Immature natural killer cell (primary cell): ENCODE results near the gene GDAP1L1. TPM values are rescaled to one million over a fixed set of nuclear protein-coding genes. Genes with fewer than 3 reads are reported as not detected.
A peak's percentile ranks its signal among the peaks of the same experiment; 100 is the strongest.

Experiments used
- DNase-seq, 3 donors: peaks; one replicate each; pipeline ENCODE4 v3.0.0; 2022; ENCODE audit warnings: mixed read lengths in 1 of 3
- H3K27ac Mint-ChIP-seq, 6 donors: one replicate each; pipeline ENCODE4 v1.8.0; 2020; ENCODE audit warnings: mixed read lengths in 6 of 6, mild to moderate bottlenecking in 5 of 6, inconsistent platforms in 4 of 6, moderate library complexity in 3 of 6
- H3K27me3 Mint-ChIP-seq, 3 donors: one replicate each; pipeline ENCODE4 v1.8.0; 2020 to 2021; ENCODE audit warnings: low read depth in 3 of 3, mild to moderate bottlenecking in 3 of 3, mixed read lengths in 3 of 3, moderate library complexity in 3 of 3, inconsistent platforms in 1 of 3
- H3K36me3 Mint-ChIP-seq, 3 donors: one replicate each; pipeline ENCODE4 v1.8.0; 2020; ENCODE audit warnings: mixed read lengths in 3 of 3, inconsistent platforms in 2 of 3, mild to moderate bottlenecking in 2 of 3
- H3K4me1 Mint-ChIP-seq, 2 donors: one replicate each; pipeline ENCODE4 v1.8.0; 2020; ENCODE audit warnings: inconsistent platforms in 2 of 2, mild to moderate bottlenecking in 2 of 2, mixed read lengths in 2 of 2, moderate library complexity in 1 of 2
- H3K4me3 Mint-ChIP-seq, 5 donors: one replicate each; pipeline ENCODE4 v1.8.0; 2020; ENCODE audit warnings: mild to moderate bottlenecking in 5 of 5, mixed read lengths in 5 of 5, inconsistent platforms in 3 of 5, moderate library complexity in 3 of 5
- H3K9me3 Mint-ChIP-seq, 6 donors: one replicate each; pipeline ENCODE4 v1.8.0; 2020; ENCODE audit warnings: mild to moderate bottlenecking in 6 of 6, mixed read lengths in 6 of 6, inconsistent platforms in 4 of 6, moderate library complexity in 3 of 6
- polyA plus RNA-seq, 3 donors: library from polyadenylated mRNA; unstranded; fragments of 300-500 nt; fragmentation: Illumina TruSeq; gene quantifications; one replicate each; pipeline ENCODE4 v1.2.3, GENCODE V29; 2021

The GDAP1L1 gene
- polyA plus RNA-seq, 3 donors from 2014 or later, result not detected

GRCh38 chr20:44247586-44248409 is 690 bp downstream of the GDAP1L1 start:
- peaks cover 7% of the 10 kb centered on the region in 2 donors for H3K4me1 Mint-ChIP-seq
- H3K36me3 Mint-ChIP-seq, result no peaks in the 10 kb centered on the region
- H3K9me3 Mint-ChIP-seq, result peaks cover 0 to 1% (median 0%) of the 10 kb centered on the region in 6 donors
- H3K4me3 Mint-ChIP-seq, result no peak overlapping the region
- H3K27ac Mint-ChIP-seq, result no peak overlapping the region
- DNase-seq, result peak; percentile 13 to 26 (median 17)
- peaks cover 4 to 7% (median 5%) of the 10 kb centered on the region in 3 donors for H3K27me3 Mint-ChIP-seq

- H3K27me3 Mint-ChIP-seq, result peaks cover 4 to 7% (median 5%) of the 10 kb centered on the region in 3 donors
- peaks cover 0 to 1% (median 0%) of the 10 kb centered on the region in 6 donors for H3K9me3 Mint-ChIP-seq
- no peak for DNase-seq
- no peak overlapping the region for H3K4me3 Mint-ChIP-seq
- H3K4me1 Mint-ChIP-seq, result peaks cover 7% of the 10 kb centered on the region in 2 donors
- H3K27ac Mint-ChIP-seq, result no peak overlapping the region
- no peaks in the 10 kb centered on the region for H3K36me3 Mint-ChIP-seq
Observed at GRCh38 chr20:44248410-44248759, 1.3 kb downstream of the GDAP1L1 start.

GRCh38 chr20:44251284-44251683 is 4.2 kb downstream of the GDAP1L1 start:
- H3K27ac Mint-ChIP-seq, result no peak overlapping the region
- peaks cover 0 to 1% (median 0%) of the 10 kb centered on the region in 6 donors for H3K9me3 Mint-ChIP-seq
- no peaks in the 10 kb centered on the region for H3K36me3 Mint-ChIP-seq
- DNase-seq, result no peak
- H3K4me3 Mint-ChIP-seq, result no peak overlapping the region
- peaks cover 3 to 9% (median 4%) of the 10 kb centered on the region in 3 donors for H3K27me3 Mint-ChIP-seq
- H3K4me1 Mint-ChIP-seq, result peaks cover 7% of the 10 kb centered on the region in 2 donors

GRCh38 chr20:44253528-44253927 is 6.4 kb downstream of the GDAP1L1 start:
- DNase-seq, result no peak
- peaks cover 0 to 1% (median 0%) of the 10 kb centered on the region in 6 donors for H3K9me3 Mint-ChIP-seq
- H3K4me3 Mint-ChIP-seq, result no peak overlapping the region
- H3K36me3 Mint-ChIP-seq, result no peaks in the 10 kb centered on the region
- H3K27me3 Mint-ChIP-seq, result peaks cover 0 to 4% (median 3%) of the 10 kb centered on the region in 3 donors
- no peak overlapping the region for H3K27ac Mint-ChIP-seq
- H3K4me1 Mint-ChIP-seq, result no peaks in the 10 kb centered on the region

- H3K27ac Mint-ChIP-seq, result no peak overlapping the region
- no peak for DNase-seq
- peaks cover 0 to 4% (median 2%) of the 10 kb centered on the region in 3 donors for H3K27me3 Mint-ChIP-seq
- no peak overlapping the region for H3K4me3 Mint-ChIP-seq
- no peaks in the 10 kb centered on the region for H3K36me3 Mint-ChIP-seq
- H3K9me3 Mint-ChIP-seq, result peaks cover 0 to 1% (median 0%) of the 10 kb centered on the region in 6 donors
- no peaks in the 10 kb centered on the region for H3K4me1 Mint-ChIP-seq
Observed at GRCh38 chr20:44254073-44254472, 7.0 kb downstream of the GDAP1L1 start.

- peaks cover 0 to 1% (median 0%) of the 10 kb centered on the region in 6 donors for H3K9me3 Mint-ChIP-seq
Observed at GRCh38 chr20:44255942-44256341, 8.8 kb downstream of the GDAP1L1 start.

GRCh38 chr20:44256961-44257360 is 9.9 kb downstream of the GDAP1L1 start:
- no peak for DNase-seq
- no peak overlapping the region for H3K27ac Mint-ChIP-seq
- H3K4me1 Mint-ChIP-seq, result no peaks in the 10 kb centered on the region
- peaks cover 0 to 1% (median 0%) of the 10 kb centered on the region in 6 donors for H3K9me3 Mint-ChIP-seq
- no peak overlapping the region for H3K4me3 Mint-ChIP-seq
- no peaks in the 10 kb centered on the region for H3K36me3 Mint-ChIP-seq
- H3K27me3 Mint-ChIP-seq, result peaks cover 0 to 2% (median 0%) of the 10 kb centered on the region in 3 donors

More at GRCh38 chr20:44255942-44256341, 8.8 kb downstream of the GDAP1L1 start:
- Mint-ChIP-seq H3K4me1 (no peaks in the 10 kb centered on the region), H3K27ac (no peak overlapping the region), H3K36me3 (no peaks in the 10 kb centered on the region), H3K27me3 (peaks cover 0 to 2% (median 0%) of the 10 kb centered on the region in 3 donors), H3K4me3 (no peak overlapping the region)
- no peak for DNase-seq

GRCh38 chr20:44258226-44258890 is 11.2 kb downstream of the GDAP1L1 start:
- H3K27me3 Mint-ChIP-seq, result peaks cover 0 to 3% (median 0%) of the 10 kb centered on the region in 3 donors
- H3K36me3 Mint-ChIP-seq, result no peaks in the 10 kb centered on the region
- H3K27ac Mint-ChIP-seq, result peak overlapping the region in 1 of 6 donors; percentile 50
- H3K4me3 Mint-ChIP-seq, result no peak overlapping the region
- no peaks in the 10 kb centered on the region for H3K9me3 Mint-ChIP-seq
- no peaks in the 10 kb centered on the region for H3K4me1 Mint-ChIP-seq
- DNase-seq, result no peak

- H3K27me3 Mint-ChIP-seq, result peaks cover 0 to 3% (median 1%) of the 10 kb centered on the region in 3 donors
- H3K36me3 Mint-ChIP-seq, result peaks cover 2 to 8% (median 6%) of the 10 kb centered on the region in 3 donors
- no peaks in the 10 kb centered on the region for H3K9me3 Mint-ChIP-seq
- H3K4me3 Mint-ChIP-seq, result no peak overlapping the region
- no peak for DNase-seq
- H3K27ac Mint-ChIP-seq, result no peak overlapping the region
- H3K4me1 Mint-ChIP-seq, result no peaks in the 10 kb centered on the region
Observed at GRCh38 chr20:44264287-44264686, 17.2 kb downstream of the GDAP1L1 start.

- H3K4me1 Mint-ChIP-seq, result no peaks in the 10 kb centered on the region
- H3K27ac Mint-ChIP-seq, result peak overlapping the region in 1 of 6 donors; percentile 1
- DNase-seq, result no peak
Observed at GRCh38 chr20:44268802-44269201, 21.7 kb downstream of the GDAP1L1 start.

GRCh38 chr20:44271915-44272663 is 25.0 kb downstream of the GDAP1L1 start:
- Mint-ChIP-seq H3K36me3 (peaks cover 5 to 14% (median 9%) of the 10 kb centered on the region in 3 donors), H3K4me1 (no peaks in the 10 kb centered on the region), H3K9me3 (no peaks in the 10 kb centered on the region), H3K27me3 (peaks cover 0 to 6% (median 2%) of the 10 kb centered on the region in 3 donors), H3K27ac (no peak overlapping the region), H3K4me3 (no peak overlapping the region)
- no peak for DNase-seq

More at GRCh38 chr20:44268802-44269201, 21.7 kb downstream of the GDAP1L1 start:
- H3K36me3 Mint-ChIP-seq, result peaks cover 5 to 14% (median 9%) of the 10 kb centered on the region in 3 donors
- H3K27me3 Mint-ChIP-seq, result peaks cover 0 to 6% (median 0%) of the 10 kb centered on the region in 3 donors
- H3K4me3 Mint-ChIP-seq, result no peak overlapping the region
- no peaks in the 10 kb centered on the region for H3K9me3 Mint-ChIP-seq

GRCh38 chr20:44273231-44274215 is 26.4 kb downstream of the GDAP1L1 start:
- peaks cover 0 to 5% (median 2%) of the 10 kb centered on the region in 3 donors for H3K27me3 Mint-ChIP-seq
- H3K4me1 Mint-ChIP-seq, result no peaks in the 10 kb centered on the region

More at GRCh38 chr20:44273231-44274215, 26.4 kb downstream of the GDAP1L1 start:
- Mint-ChIP-seq H3K9me3 (no peaks in the 10 kb centered on the region), H3K27ac (no peak overlapping the region), H3K36me3 (peaks cover 6 to 11% (median 10%) of the 10 kb centered on the region in 3 donors), H3K4me3 (no peak overlapping the region)
- no peak for DNase-seq
